Measurements from ENCODE around the gene TOGARAM2.
"Not testable (repeated sequence)": the region's sequence is repeated elsewhere in the genome, so short reads cannot be mapped to it uniquely, and the experiment has no call there.

TOGARAM2 gene

DNA sequence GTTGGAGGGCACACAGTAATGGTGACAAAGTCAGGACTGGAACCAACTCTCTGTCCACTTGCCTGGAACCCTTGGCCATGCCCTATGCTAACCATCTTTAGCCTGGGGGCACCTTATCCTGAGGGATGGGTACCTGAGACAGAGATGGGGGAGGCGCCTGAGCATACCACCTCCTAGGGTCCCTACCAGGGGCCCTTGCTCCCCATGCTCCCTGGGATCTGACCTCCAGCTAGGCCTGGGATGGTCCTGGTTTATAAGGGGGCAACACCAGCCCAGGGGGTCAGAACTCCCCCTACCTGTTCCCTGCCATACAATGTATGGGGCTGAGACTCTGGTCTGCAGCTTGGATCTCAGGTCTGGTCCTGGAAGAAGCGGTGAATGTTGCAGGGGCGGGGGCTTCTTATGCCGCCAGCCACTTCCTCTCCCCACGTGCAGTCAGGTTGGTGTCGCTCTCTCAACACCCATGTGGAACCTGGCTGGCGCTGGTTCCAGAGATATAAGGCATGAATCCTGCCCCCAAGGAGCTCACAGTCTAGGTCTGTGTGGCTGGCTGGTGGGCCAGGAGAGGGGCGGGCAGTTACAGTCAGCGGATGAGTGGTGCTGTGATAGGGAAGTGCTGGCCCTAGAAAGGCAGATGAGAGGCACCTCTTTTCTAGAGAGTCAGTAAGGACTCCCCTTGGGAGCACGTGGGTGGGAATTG, 3.8 kb upstream of the TOGARAM2 start:
- no peak for DNase-seq

DNA sequence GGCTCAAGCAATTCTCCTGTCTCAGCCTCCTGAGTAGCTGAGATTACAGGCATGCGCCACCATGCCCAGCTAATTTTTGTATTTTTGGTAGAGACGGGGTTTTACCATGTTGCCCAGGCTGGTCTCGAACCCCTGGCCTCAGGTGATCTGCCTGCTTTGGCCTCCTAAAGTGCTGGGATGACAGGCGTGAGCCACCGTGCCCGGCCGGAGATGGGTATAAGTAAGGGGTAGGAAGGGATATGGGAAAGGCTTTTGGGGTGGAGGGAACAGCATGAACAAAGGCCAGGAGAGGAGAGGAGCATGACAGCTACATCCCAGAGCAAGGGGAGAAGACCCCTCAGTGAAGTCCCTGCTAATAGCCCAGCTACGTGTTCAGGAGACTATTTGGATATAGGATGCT, 3.1 kb upstream of the TOGARAM2 start:
- DNase-seq = not testable (repeated sequence)

DNA sequence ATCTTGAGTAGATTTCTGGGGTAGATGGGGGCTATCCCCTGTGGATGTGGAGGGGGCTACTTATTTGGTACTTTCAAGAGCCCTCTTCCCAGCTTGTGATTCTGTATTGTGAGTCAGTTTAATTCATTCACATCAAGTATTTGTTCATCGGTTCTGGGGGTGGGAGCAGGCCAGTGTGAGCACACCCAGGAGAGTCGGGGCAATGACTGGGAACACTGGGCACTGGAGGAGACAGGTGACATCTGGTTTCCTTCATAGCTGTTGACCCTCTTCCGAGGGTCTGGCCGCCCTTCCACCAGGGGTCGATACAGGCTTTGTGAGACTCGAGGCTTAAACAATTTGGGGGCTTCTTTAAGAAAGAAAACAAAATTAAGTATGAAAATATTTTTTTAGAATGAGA, 2.5 kb upstream of the TOGARAM2 start:
- DNase-seq = no peak

- DNase-seq = no peak
These were observed 2.1 kb upstream of the TOGARAM2 start for GRCh38 chr2:28979041-28979440.

- no peak for DNase-seq
These were observed 1.3 kb upstream of the TOGARAM2 start for GRCh38 chr2:28979576-28980366.

DNA sequence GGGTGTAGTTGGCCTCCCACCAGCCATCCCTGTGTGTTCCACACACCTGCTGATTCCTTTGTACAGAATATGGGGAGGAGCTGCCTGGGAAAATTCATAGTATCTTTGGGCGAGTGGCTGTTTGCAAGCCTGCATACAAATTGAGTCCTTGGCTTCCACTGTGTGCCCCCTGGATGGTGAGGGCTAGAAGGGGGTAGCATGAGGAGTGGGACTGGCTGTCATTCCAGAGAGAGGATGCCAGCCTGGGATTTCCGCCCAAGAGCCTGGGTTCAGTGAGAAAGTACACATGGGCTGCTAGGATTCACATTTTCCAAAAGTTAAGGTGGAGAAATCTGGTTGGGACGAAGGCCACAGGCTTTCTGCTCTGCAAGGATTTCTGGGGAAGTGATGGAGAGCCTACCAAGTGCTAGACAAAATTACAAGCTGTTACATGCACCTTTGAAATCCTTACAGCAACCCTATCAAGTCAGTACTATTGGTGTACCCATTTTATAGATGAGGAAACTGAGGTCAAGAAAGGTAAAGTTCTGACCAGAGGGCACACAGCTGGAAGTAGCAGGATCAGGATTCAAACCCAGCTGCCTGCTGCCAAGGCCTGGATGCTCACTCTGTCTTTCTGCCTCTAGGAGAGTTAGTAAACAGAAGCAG, 606 bp upstream of the TOGARAM2 start:
- no peak for DNase-seq

GRCh38 chr2:28981620-28982376, 700 bp downstream of the TOGARAM2 start:
- no peak for DNase-seq

- no peak for DNase-seq
These were observed 1.4 kb downstream of the TOGARAM2 start for GRCh38 chr2:28982381-28982950.

DNA sequence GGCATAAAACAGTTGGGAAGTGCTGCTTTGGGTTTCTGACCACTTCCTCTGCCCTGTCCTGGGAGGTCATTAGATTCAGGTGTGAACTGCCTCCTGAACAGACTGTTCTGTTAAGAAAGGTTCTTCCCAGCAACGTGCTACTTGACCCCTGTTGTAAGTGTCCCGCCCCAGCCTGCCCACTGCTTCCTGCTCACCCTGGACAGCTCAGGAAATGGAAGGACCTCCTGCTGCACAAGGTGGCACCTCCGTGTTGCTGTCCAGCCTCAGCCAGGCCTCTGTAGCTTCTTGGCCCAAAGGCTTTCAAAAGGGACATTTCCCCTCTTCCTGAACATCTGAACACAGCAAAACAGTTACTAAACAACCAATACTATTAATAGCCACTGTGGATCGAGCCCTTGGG, 5.3 kb downstream of the TOGARAM2 start:
- no peak for DNase-seq

DNA sequence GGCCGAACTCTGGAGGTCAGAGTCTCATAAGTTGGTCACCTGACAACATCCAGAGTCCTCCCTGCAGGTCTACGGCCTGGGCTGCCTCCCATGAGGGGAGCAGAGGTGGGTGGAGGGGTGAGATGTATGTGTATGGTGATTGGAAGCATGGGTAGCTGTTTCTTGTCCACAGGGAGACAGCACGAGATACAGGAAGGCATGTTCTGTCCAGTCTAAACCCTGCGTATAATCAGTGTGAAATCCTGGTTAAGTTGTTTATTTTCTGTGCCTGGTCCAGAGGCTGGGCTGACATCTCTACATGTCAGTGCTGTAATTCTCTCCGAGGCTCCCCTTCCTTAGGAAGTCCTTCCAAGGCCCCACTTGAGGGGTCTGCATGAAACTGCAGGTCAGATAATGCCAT, 8.9 kb downstream of the TOGARAM2 start:
- no peak for DNase-seq

- no peak for DNase-seq
These were observed 9.3 kb downstream of the TOGARAM2 start for GRCh38 chr2:28990445-28990844.

- DNase-seq = no peak
These were observed 9.9 kb downstream of the TOGARAM2 start for GRCh38 chr2:28991021-28991420.

DNA sequence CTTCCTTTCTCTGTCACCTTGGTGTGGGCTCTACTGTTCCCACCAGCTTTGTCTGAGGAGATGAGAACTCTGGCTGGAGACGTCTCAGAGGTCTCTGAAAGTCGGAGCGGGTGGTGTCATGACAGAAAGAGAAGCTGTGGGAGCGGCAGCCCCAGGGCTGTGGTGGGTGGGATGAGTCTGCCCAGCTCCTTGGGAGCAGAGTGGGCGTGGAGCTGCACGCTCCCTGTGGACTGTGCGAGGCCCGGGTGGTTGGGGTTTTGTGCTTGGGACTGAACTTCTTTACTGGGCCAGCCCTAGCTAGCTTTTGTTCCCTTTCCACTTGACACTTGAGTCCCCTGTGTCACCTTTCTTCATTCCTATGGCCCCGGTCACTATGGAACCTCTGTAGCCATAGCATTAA, 10.4 kb downstream of the TOGARAM2 start:
- no peak for DNase-seq

DNA sequence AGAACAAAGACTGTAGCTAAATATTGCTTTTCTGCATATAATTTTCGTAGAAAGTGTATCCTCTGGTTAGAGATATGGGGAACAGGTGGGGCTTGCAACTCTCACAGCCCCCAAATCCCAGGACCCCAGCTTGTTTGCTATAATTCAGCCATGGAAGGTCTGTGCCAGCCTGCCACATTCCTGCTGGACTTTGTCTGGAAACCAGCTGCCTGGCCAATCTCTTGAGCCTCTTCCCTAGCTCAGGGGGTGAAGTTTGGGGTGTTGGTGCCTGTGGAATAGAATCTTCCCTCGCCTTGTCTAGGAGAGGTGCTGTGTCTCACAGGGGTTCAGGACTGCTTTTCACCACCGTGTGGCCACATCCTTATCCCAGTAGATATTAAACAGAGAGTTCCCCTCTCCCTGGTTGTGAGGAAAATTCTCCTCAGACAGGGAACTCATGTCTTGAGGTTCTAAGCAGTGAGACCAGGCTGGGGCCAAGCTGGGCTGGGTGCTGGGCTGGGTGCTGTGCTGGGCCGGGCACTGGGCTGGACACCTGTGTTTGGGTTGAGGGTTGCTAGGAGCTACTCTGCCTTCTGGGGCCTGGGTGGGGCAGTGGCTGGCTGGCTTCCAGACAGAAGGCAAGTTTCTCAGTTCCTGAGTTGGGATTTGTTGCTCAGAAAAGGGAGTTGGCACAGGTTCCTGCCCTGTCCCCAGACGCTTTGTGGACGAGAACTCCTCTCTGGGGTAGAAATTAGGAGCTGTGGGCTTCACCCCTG, 12.3 kb downstream of the TOGARAM2 start:
- no peak for DNase-seq

- no peak for DNase-seq
These were observed 13.0 kb downstream of the TOGARAM2 start for GRCh38 chr2:28994074-28994473.

GRCh38 chr2:28994679-28995078, 13.6 kb downstream of the TOGARAM2 start:
- no peak for DNase-seq

- no peak for DNase-seq
These were observed 15.0 kb downstream of the TOGARAM2 start for GRCh38 chr2:28995765-28996750.

GRCh38 chr2:28997237-28997846, 16.2 kb downstream of the TOGARAM2 start:
- DNase-seq = no peak

GRCh38 chr2:28997847-28998735, 17.0 kb downstream of the TOGARAM2 start:
- no peak for DNase-seq

All from NCI-H2029 (cell line).